ENCODE results near the gene ZP1. TPM values are rescaled to one million over a fixed set of nuclear protein-coding genes. Genes with fewer than 3 reads are reported as not detected.

Gene ZP1
- total RNA-seq, 2 donors from 2014 or later, result 0.16 TPM; not detected in 1

- no peaks in the 10 kb centered on the region for H3K4me1 Mint-ChIP-seq
Measured at GRCh38 chr11:60863550-60864521, 3.5 kb upstream of the ZP1 start.

GRCh38 chr11:60864856-60865513 is 2.4 kb upstream of the ZP1 start:
- ATAC-seq (replicated peaks), result no peak
- H3K4me1 Mint-ChIP-seq, result no peaks in the 10 kb centered on the region

More at GRCh38 chr11:60863550-60864521, 3.5 kb upstream of the ZP1 start:
- H3K27me3 Mint-ChIP-seq, result no peaks in the 10 kb centered on the region
- no peak for ATAC-seq (replicated peaks)
- H3K4me3 Mint-ChIP-seq, result no peak overlapping the region
- H3K36me3 Mint-ChIP-seq (ENCODE audit: low read depth), result no peaks in the 10 kb centered on the region
- H3K27ac Mint-ChIP-seq, result no peak overlapping the region
- no peaks in the 10 kb centered on the region for H3K9me3 Mint-ChIP-seq

GRCh38 chr11:60867871-60868681 is 734 bp downstream of the ZP1 start:
- Mint-ChIP-seq H3K27me3 (peaks cover 2% of the 10 kb centered on the region), H3K4me3 (no peak overlapping the region), H3K27ac (no peak overlapping the region), H3K4me1 (peaks cover 2% of the 10 kb centered on the region), H3K36me3 (ENCODE audit: low read depth) (no peaks in the 10 kb centered on the region), H3K9me3 (no peaks in the 10 kb centered on the region)
- ATAC-seq (replicated peaks), result no peak

More at GRCh38 chr11:60864856-60865513, 2.4 kb upstream of the ZP1 start:
- Mint-ChIP-seq H3K36me3 (ENCODE audit: low read depth) (no peaks in the 10 kb centered on the region), H3K4me3 (no peak overlapping the region), H3K9me3 (no peaks in the 10 kb centered on the region), H3K27me3 (peaks cover 2% of the 10 kb centered on the region), H3K27ac (no peak overlapping the region)

- Mint-ChIP-seq H3K4me3 (no peak overlapping the region), H3K27ac (no peak overlapping the region), H3K27me3 (peaks cover 2% of the 10 kb centered on the region), H3K4me1 (peaks cover 4% of the 10 kb centered on the region), H3K9me3 (no peaks in the 10 kb centered on the region), H3K36me3 (ENCODE audit: low read depth) (no peaks in the 10 kb centered on the region)
- no peak for ATAC-seq (replicated peaks)
Measured at GRCh38 chr11:60868682-60869450, 1.5 kb downstream of the ZP1 start.

GRCh38 chr11:60869451-60869825 is 2.1 kb downstream of the ZP1 start:
- peaks cover 4% of the 10 kb centered on the region for H3K4me1 Mint-ChIP-seq
- H3K9me3 Mint-ChIP-seq, result no peaks in the 10 kb centered on the region
- peaks cover 2% of the 10 kb centered on the region for H3K27me3 Mint-ChIP-seq
- ATAC-seq (replicated peaks), result no peak
- H3K27ac Mint-ChIP-seq, result no peak overlapping the region
- H3K36me3 Mint-ChIP-seq (ENCODE audit: low read depth), result no peaks in the 10 kb centered on the region
- no peak overlapping the region for H3K4me3 Mint-ChIP-seq

GRCh38 chr11:60870276-60870675 is 2.9 kb downstream of the ZP1 start:
- peaks cover 4% of the 10 kb centered on the region for H3K4me1 Mint-ChIP-seq

GRCh38 chr11:60870733-60871377 is 3.5 kb downstream of the ZP1 start:
- Mint-ChIP-seq H3K4me3 (no peak overlapping the region), H3K9me3 (no peaks in the 10 kb centered on the region), H3K27ac (no peak overlapping the region), H3K27me3 (peaks cover 2% of the 10 kb centered on the region), H3K36me3 (ENCODE audit: low read depth) (no peaks in the 10 kb centered on the region), H3K4me1 (peaks cover 4% of the 10 kb centered on the region)
- ATAC-seq (replicated peaks), result no peak

More at GRCh38 chr11:60870276-60870675, 2.9 kb downstream of the ZP1 start:
- H3K4me3 Mint-ChIP-seq, result no peak overlapping the region
- H3K9me3 Mint-ChIP-seq, result no peaks in the 10 kb centered on the region
- H3K27me3 Mint-ChIP-seq, result peaks cover 2% of the 10 kb centered on the region
- no peak overlapping the region for H3K27ac Mint-ChIP-seq
- ATAC-seq (replicated peaks), result no peak
- H3K36me3 Mint-ChIP-seq (ENCODE audit: low read depth), result no peaks in the 10 kb centered on the region

GRCh38 chr11:60871378-60872061 is 4.2 kb downstream of the ZP1 start:
- Mint-ChIP-seq H3K27ac (no peak overlapping the region), H3K36me3 (ENCODE audit: low read depth) (no peaks in the 10 kb centered on the region), H3K4me3 (no peak overlapping the region), H3K27me3 (peaks cover 2% of the 10 kb centered on the region), H3K9me3 (no peaks in the 10 kb centered on the region), H3K4me1 (peaks cover 4% of the 10 kb centered on the region)
- ATAC-seq (replicated peaks), result no peak

GRCh38 chr11:60872124-60872960 is 5.0 kb downstream of the ZP1 start:
- Mint-ChIP-seq H3K27me3 (peaks cover 2% of the 10 kb centered on the region), H3K4me1 (peaks cover 4% of the 10 kb centered on the region), H3K36me3 (ENCODE audit: low read depth) (peaks cover 7% of the 10 kb centered on the region), H3K27ac (no peak overlapping the region), H3K9me3 (no peaks in the 10 kb centered on the region), H3K4me3 (no peak overlapping the region)
- no peak for ATAC-seq (replicated peaks)

GRCh38 chr11:60872961-60873524 is 5.7 kb downstream of the ZP1 start:
- Mint-ChIP-seq H3K9me3 (no peaks in the 10 kb centered on the region), H3K4me1 (peaks cover 4% of the 10 kb centered on the region), H3K27me3 (peaks cover 2% of the 10 kb centered on the region), H3K36me3 (ENCODE audit: low read depth) (peaks cover 13% of the 10 kb centered on the region), H3K4me3 (no peak overlapping the region), H3K27ac (no peak overlapping the region)
- ATAC-seq (replicated peaks), result no peak

- no peak for ATAC-seq (replicated peaks)
- H3K27me3 Mint-ChIP-seq, result peaks cover 2% of the 10 kb centered on the region
- peaks cover 4% of the 10 kb centered on the region for H3K4me1 Mint-ChIP-seq
- no peak overlapping the region for H3K4me3 Mint-ChIP-seq
- H3K9me3 Mint-ChIP-seq, result no peaks in the 10 kb centered on the region
- H3K27ac Mint-ChIP-seq, result no peak overlapping the region
- H3K36me3 Mint-ChIP-seq (ENCODE audit: low read depth), result peaks cover 16% of the 10 kb centered on the region
Measured at GRCh38 chr11:60873533-60873932, 6.2 kb downstream of the ZP1 start.
